CD4-positive, alpha-beta T cell (primary cell): ENCODE data around the gene OR2AP1. TPM values are rescaled to one million over a fixed set of nuclear protein-coding genes. Genes with fewer than 3 reads are reported as not detected.

Experiments
- ATAC-seq: fragments of 200-7000 bp; cut with Tn5 transposase; one replicate; pipeline ENCODE4 v1.10.0; 2022; ENCODE audit warnings: mild to moderate bottlenecking; ENCODE audit not compliant: poor library complexity
- CTCF ChIA-PET: fragments of 350-600 bp; sonication (Branson Sonifier 250); formaldehyde crosslinking; loops from one replicate; lab custom pipeline; 2021; ENCODE audit warnings: antibody characterized with exemption, inconsistent platforms; lab: Charles Lee
- POLR2A ChIA-PET: fragments of 350-600 bp; sonication (Branson Sonifier 250); formaldehyde crosslinking; loops from one replicate; lab custom pipeline; 2021; ENCODE audit warnings: antibody characterized with exemption, inconsistent platforms; lab: Charles Lee
- DNase-seq, 14 experiments: peaks; one replicate each; pipeline ENCODE4 v3.0.0-alpha.2; 2013 to 2020; ENCODE audit warnings: mixed read lengths in 2 of 14
- H3K27ac ChIP-seq, 2 donors: one replicate each; pipeline versions ENCODE4 v1.5.1 to v1.7.0; 2013; ENCODE audit warnings: low read length in 2 of 2, low read depth in 1 of 2, mild to moderate bottlenecking in 1 of 2
- H3K27me3 ChIP-seq, 2 experiments: 1 replicate in 1 of 2; 2 replicates in 1 of 2; pipeline versions ENCODE4 v1.6.1 to v1.7.0; 2013; ENCODE audit warnings: low read length in 2 of 2, control low read depth in 1 of 2, mild to moderate bottlenecking in 1 of 2, moderate library complexity in 1 of 2; ENCODE audit not compliant: insufficient read depth in 2 of 2, control insufficient read depth in 1 of 2
- H3K36me3 ChIP-seq: one replicate; pipeline ENCODE4 v1.6.1; 2013; ENCODE audit warnings: low read length, control low read depth; ENCODE audit not compliant: insufficient read depth
- H3K4me1 ChIP-seq: one replicate; pipeline ENCODE4 v1.6.1; 2013; ENCODE audit warnings: low read length, control low read depth; ENCODE audit not compliant: insufficient read depth
- H3K4me3 ChIP-seq: one replicate; pipeline ENCODE4 v1.5.1; 2013; ENCODE audit warnings: mild to moderate bottlenecking, low read length, moderate library complexity
- H3K9me3 ChIP-seq, 2 experiments: 1 replicate in 1 of 2; 2 replicates in 1 of 2; pipeline versions ENCODE4 v1.6.1 to v1.7.0; 2013; ENCODE audit warnings: low read length in 2 of 2, mild to moderate bottlenecking in 2 of 2, control low read depth in 1 of 2, moderate library complexity in 1 of 2; ENCODE audit not compliant: control insufficient read depth in 1 of 2, insufficient read depth in 1 of 2
- H3K27ac Mint-ChIP-seq: one replicate; pipeline ENCODE4 v1.8.0; 2020; ENCODE audit warnings: mixed read lengths
- H3K27me3 Mint-ChIP-seq: one replicate; pipeline ENCODE4 v1.8.0; 2021; ENCODE audit warnings: mixed read lengths
- H3K36me3 Mint-ChIP-seq: one replicate; pipeline ENCODE4 v1.8.0; 2021; ENCODE audit warnings: low read depth, mixed read lengths
- H3K4me1 Mint-ChIP-seq: one replicate; pipeline ENCODE4 v1.8.0; 2021; ENCODE audit warnings: low read depth, mixed read lengths
- H3K4me3 Mint-ChIP-seq: one replicate; pipeline ENCODE4 v1.8.0; 2020; ENCODE audit warnings: mild to moderate bottlenecking, mixed read lengths
- H3K9me3 Mint-ChIP-seq: one replicate; pipeline ENCODE4 v1.8.0; 2020; ENCODE audit warnings: mixed read lengths
- intact Hi-C, 2 experiments: fragments of 100-400 bp; cut with DNase I in 1 of 2; cut with micrococcal nuclease in 1 of 2; formaldehyde crosslinking; loops; one replicate each; pipeline versions ENCODE4 v1.15.1 to v1.9.0; 2023 to 2025; cut with DNase I, micrococcal nuclease
- total RNA-seq, 174 experiments: library from RNA in 2 of 174; stranded (reverse) in 2 of 174; gene quantifications; one replicate each; pipeline ENCODE4 v1.2.3 and lab custom pipeline; 2021 to 2026
- TF ChIP-seq, protein P1 (sequence below): fragments of 200-600 bp; IDR thresholded peaks from one replicate; pipeline ENCODE4 v1.8.0; 2022; ENCODE audit warnings: antibody characterized with exemption, mild to moderate bottlenecking

Gene OR2AP1
- total RNA-seq, 2 experiments from 2014 or later = 0.22 TPM; not detected in 1

DNA sequence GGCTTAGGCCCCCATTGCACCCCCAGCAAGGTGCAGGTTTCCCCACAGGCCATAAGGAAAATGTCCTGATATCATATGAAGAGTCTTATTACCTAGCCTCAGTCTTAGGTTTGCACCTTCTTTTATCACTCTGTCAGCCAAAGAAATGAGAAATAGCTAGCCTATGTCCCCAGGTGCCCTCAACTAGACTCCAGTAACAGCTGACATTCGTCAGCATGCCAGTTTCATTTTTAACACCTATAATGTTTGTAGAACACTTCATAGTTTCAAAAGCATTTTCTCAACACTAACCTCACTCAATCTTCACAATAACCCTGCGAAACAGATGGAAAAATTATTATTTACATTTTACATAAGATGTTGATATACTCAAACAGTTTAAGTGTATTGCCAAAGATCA lies 40.4 kb downstream of the OR2AP1 start:
- Mint-ChIP-seq H3K9me3 (peaks cover 9% of the 10 kb centered on the region), H3K27me3 (peaks cover 50% of the 10 kb centered on the region), H3K4me1 (no peaks in the 10 kb centered on the region), H3K4me3 (no peak overlapping the region), H3K36me3 (no peaks in the 10 kb centered on the region), H3K27ac (no peak overlapping the region)
- ATAC-seq = no peak
- TF ChIP-seq, protein P1, sequence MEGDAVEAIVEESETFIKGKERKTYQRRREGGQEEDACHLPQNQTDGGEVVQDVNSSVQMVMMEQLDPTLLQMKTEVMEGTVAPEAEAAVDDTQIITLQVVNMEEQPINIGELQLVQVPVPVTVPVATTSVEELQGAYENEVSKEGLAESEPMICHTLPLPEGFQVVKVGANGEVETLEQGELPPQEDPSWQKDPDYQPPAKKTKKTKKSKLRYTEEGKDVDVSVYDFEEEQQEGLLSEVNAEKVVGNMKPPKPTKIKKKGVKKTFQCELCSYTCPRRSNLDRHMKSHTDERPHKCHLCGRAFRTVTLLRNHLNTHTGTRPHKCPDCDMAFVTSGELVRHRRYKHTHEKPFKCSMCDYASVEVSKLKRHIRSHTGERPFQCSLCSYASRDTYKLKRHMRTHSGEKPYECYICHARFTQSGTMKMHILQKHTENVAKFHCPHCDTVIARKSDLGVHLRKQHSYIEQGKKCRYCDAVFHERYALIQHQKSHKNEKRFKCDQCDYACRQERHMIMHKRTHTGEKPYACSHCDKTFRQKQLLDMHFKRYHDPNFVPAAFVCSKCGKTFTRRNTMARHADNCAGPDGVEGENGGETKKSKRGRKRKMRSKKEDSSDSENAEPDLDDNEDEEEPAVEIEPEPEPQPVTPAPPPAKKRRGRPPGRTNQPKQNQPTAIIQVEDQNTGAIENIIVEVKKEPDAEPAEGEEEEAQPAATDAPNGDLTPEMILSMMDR = no peak
- no peaks in the 10 kb centered on the region for H3K36me3 ChIP-seq
- no peak overlapping the region for H3K27ac ChIP-seq
- H3K27me3 ChIP-seq = peaks cover 14 to 17% of the 10 kb centered on the region in 2 experiments
- H3K4me1 ChIP-seq = no peaks in the 10 kb centered on the region
- CTCF ChIA-PET = no interaction called here
- H3K9me3 ChIP-seq = peaks cover 6 to 22% of the 10 kb centered on the region in 2 experiments
- intact Hi-C loops = no loop called here
- DNase-seq = no peak
- POLR2A ChIA-PET = no interaction called here
- no peak overlapping the region for H3K4me3 ChIP-seq

GRCh38 chr12:55614764-55615163 lies 42.5 kb downstream of the OR2AP1 start:
- peaks cover 59% of the 10 kb centered on the region for H3K27me3 Mint-ChIP-seq
- TF ChIP-seq, protein P1 = no peak
- no peak overlapping the region for H3K4me3 Mint-ChIP-seq
- Histone ChIP-seq H3K4me1 (no peaks in the 10 kb centered on the region), H3K27me3 (peaks cover 9 to 14% of the 10 kb centered on the region in 2 experiments), H3K9me3 (peaks cover 6 to 22% of the 10 kb centered on the region in 2 experiments), H3K36me3 (no peaks in the 10 kb centered on the region), H3K4me3 (no peak overlapping the region), H3K27ac (no peak overlapping the region)
- ATAC-seq (no peak), DNase-seq (no peak)
- CTCF ChIA-PET = no interaction called here
- peaks cover 5% of the 10 kb centered on the region for H3K4me1 Mint-ChIP-seq
- POLR2A ChIA-PET = no interaction called here
- no peaks in the 10 kb centered on the region for H3K36me3 Mint-ChIP-seq
- intact Hi-C loops = loop anchor here in 1 of 2 experiments (5.0 kb wide), 1 partner anchor 912 kb away; no protein-coding TSS in a partner anchor
- H3K27ac Mint-ChIP-seq = no peak overlapping the region
- H3K9me3 Mint-ChIP-seq = peaks cover 9% of the 10 kb centered on the region

GRCh38 chr12:55619354-55620138 lies 47.3 kb downstream of the OR2AP1 start:
- Histone ChIP-seq H3K4me1 (no peaks in the 10 kb centered on the region), H3K27ac (no peak overlapping the region), H3K4me3 (no peak overlapping the region), H3K9me3 (peaks cover 6 to 22% of the 10 kb centered on the region in 2 experiments), H3K27me3 (peaks cover 0 to 9% of the 10 kb centered on the region in 2 experiments), H3K36me3 (no peaks in the 10 kb centered on the region)
- Mint-ChIP-seq H3K36me3 (no peaks in the 10 kb centered on the region), H3K4me3 (no peak overlapping the region), H3K9me3 (peaks cover 9% of the 10 kb centered on the region), H3K4me1 (peaks cover 6% of the 10 kb centered on the region), H3K27me3 (peaks cover 48% of the 10 kb centered on the region), H3K27ac (no peak overlapping the region)
- intact Hi-C loops = loop anchor here (1.0 to 5.0 kb wide), 2 partner anchors 430 to 917 kb away; no protein-coding TSS in a partner anchor
- TF ChIP-seq, protein P1 = peak; percentile 87
- CTCF ChIA-PET = interaction anchor here (0.7 kb wide), 1 partner anchor 895 kb away, joined by 3 read pairs; no protein-coding TSS in a partner anchor
- POLR2A ChIA-PET = no interaction called here
- peak in 10 of 14 experiments; percentile 3 to 85 (median 22) for DNase-seq
- ATAC-seq = peak; percentile 96
